ENCODE measurements around the gene GOLM1. TPM values are rescaled to one million over a fixed set of nuclear protein-coding genes. Genes with fewer than 3 reads are reported as not detected.
A peak's percentile ranks its signal among the peaks of the same experiment; 100 is the strongest.

The GOLM1 gene
- total RNA-seq, 2 donors from 2014 or later = 17.8 to 20.4 TPM

- Histone ChIP-seq H3K27me3 (replicated peaks; ENCODE audit: insufficient read depth) (no peaks in the 10 kb centered on the region), H3K4me3 (no peak overlapping the region), H3K27ac (no peak overlapping the region), H3K36me3 (no peaks in the 10 kb centered on the region), H3K9me3 (no peaks in the 10 kb centered on the region), H3K4me1 (ENCODE audit: control insufficient read depth in 1 of 2, low read depth in 2 of 2) (no peaks in the 10 kb centered on the region)
- ATAC-seq (ENCODE audit: insufficient number of reproducible peaks, low FRiP score, low read depth) (no peak), DNase-seq (ENCODE audit: low spot score) (no peak)
- TF ChIP-seq CTCF (IDR thresholded peaks at IDR 0.05) = no peak
These were observed 17.1 kb upstream of the GOLM1 start for GRCh38 chr9:86116425-86116824.

- Histone ChIP-seq H3K4me3 (no peak overlapping the region), H3K27ac (no peak overlapping the region), H3K27me3 (replicated peaks; ENCODE audit: insufficient read depth) (no peaks in the 10 kb centered on the region), H3K9me3 (no peaks in the 10 kb centered on the region), H3K36me3 (no peaks in the 10 kb centered on the region), H3K4me1 (ENCODE audit: control insufficient read depth in 1 of 2, low read depth in 2 of 2) (no peaks in the 10 kb centered on the region)
- DNase-seq (ENCODE audit: low spot score) (no peak), ATAC-seq (ENCODE audit: insufficient number of reproducible peaks, low FRiP score, low read depth) (no peak)
- no peak for TF ChIP-seq CTCF (IDR thresholded peaks at IDR 0.05)
These were observed 16.5 kb upstream of the GOLM1 start for GRCh38 chr9:86115886-86116285.

GRCh38 chr9:86112057-86112456 lies 12.7 kb upstream of the GOLM1 start:
- TF ChIP-seq CTCF (IDR thresholded peaks at IDR 0.05) = no peak
- Histone ChIP-seq H3K4me1 (ENCODE audit: control insufficient read depth in 1 of 2, low read depth in 2 of 2) (no peaks in the 10 kb centered on the region), H3K27me3 (replicated peaks; ENCODE audit: insufficient read depth) (no peaks in the 10 kb centered on the region), H3K4me3 (no peak overlapping the region), H3K9me3 (no peaks in the 10 kb centered on the region), H3K27ac (no peak overlapping the region), H3K36me3 (no peaks in the 10 kb centered on the region)
- DNase-seq (ENCODE audit: low spot score) (no peak), ATAC-seq (ENCODE audit: insufficient number of reproducible peaks, low FRiP score, low read depth) (no peak)

- Histone ChIP-seq H3K9me3 (no peaks in the 10 kb centered on the region), H3K36me3 (no peaks in the 10 kb centered on the region), H3K4me3 (no peak overlapping the region), H3K4me1 (ENCODE audit: control insufficient read depth in 1 of 2, low read depth in 2 of 2) (peaks cover 7 to 10% of the 10 kb centered on the region in 2 donors), H3K27ac (no peak overlapping the region), H3K27me3 (replicated peaks; ENCODE audit: insufficient read depth) (no peaks in the 10 kb centered on the region)
- TF ChIP-seq CTCF (IDR thresholded peaks at IDR 0.05) = no peak
- DNase-seq (ENCODE audit: low spot score) (no peak), ATAC-seq (ENCODE audit: insufficient number of reproducible peaks, low FRiP score, low read depth) (no peak)
These were observed 3.3 kb upstream of the GOLM1 start for GRCh38 chr9:86102626-86103025.

- Histone ChIP-seq H3K27me3 (replicated peaks; ENCODE audit: insufficient read depth) (no peaks in the 10 kb centered on the region), H3K4me1 (ENCODE audit: control insufficient read depth in 1 of 2, low read depth in 2 of 2) (peaks cover 7 to 10% of the 10 kb centered on the region in 2 donors), H3K36me3 (no peaks in the 10 kb centered on the region), H3K9me3 (no peaks in the 10 kb centered on the region), H3K27ac (peak overlapping the region; percentile 38 to 45), H3K4me3 (peak overlapping the region; percentile 94)
- no peak for TF ChIP-seq CTCF (IDR thresholded peaks at IDR 0.05)
- DNase-seq (ENCODE audit: low spot score) = no peak
- no peak for ATAC-seq (ENCODE audit: insufficient number of reproducible peaks, low FRiP score, low read depth)
These were observed 475 bp upstream of the GOLM1 start for GRCh38 chr9:86099701-86100364.
